Mesendoderm (in vitro differentiated cells): ENCODE data around the gene RXRA.

ENCODE experiments used
- DNase-seq: peaks from one replicate; pipeline ENCODE4 v3.0.0; 2013
- H2AK5ac ChIP-seq: 2 replicates; pipeline ENCODE4 v1.6.1; 2013; ENCODE audit warnings: low read length, inconsistent platforms
- H2BK120ac ChIP-seq: 2 replicates; pipeline ENCODE4 v1.6.1; 2013; ENCODE audit warnings: low read depth, mild to moderate bottlenecking, low read length, moderate library complexity, mixed read lengths
- H2BK15ac ChIP-seq: replicated peaks from 2 replicates; pipeline ENCODE4 v1.6.1; 2013; ENCODE audit warnings: low read depth, mild to moderate bottlenecking, moderate library complexity
- H2BK5ac ChIP-seq: 2 replicates; pipeline ENCODE4 v1.6.1; 2013; ENCODE audit warnings: low read length, inconsistent platforms
- H3K18ac ChIP-seq: 2 replicates; pipeline ENCODE4 v1.6.1; 2013; ENCODE audit warnings: mild to moderate bottlenecking, low read length, mixed read lengths
- H3K23ac ChIP-seq: one replicate; pipeline ENCODE4 v1.6.1; 2013; ENCODE audit warnings: low read length
- H3K27ac ChIP-seq: 2 replicates; pipeline ENCODE4 v1.5.1; 2013; ENCODE audit warnings: low read depth, mild to moderate bottlenecking, inconsistent platforms, low read length, moderate library complexity
- H3K27me3 ChIP-seq: 2 replicates; pipeline ENCODE4 v1.6.1; 2013; ENCODE audit warnings: low read length, control low read depth, mild to moderate bottlenecking, inconsistent platforms; ENCODE audit not compliant: insufficient read depth, poor library complexity
- H3K36me3 ChIP-seq: 2 replicates; pipeline ENCODE4 v1.6.1; 2013; ENCODE audit warnings: low read length, inconsistent platforms; ENCODE audit not compliant: control insufficient read depth, insufficient read depth
- H3K4ac ChIP-seq: one replicate; pipeline ENCODE4 v1.6.1; 2013; ENCODE audit warnings: low read depth, mild to moderate bottlenecking, low read length, moderate library complexity
- H3K4me1 ChIP-seq: 2 replicates; pipeline ENCODE4 v1.6.1; 2013; ENCODE audit warnings: low read depth, low read length, inconsistent platforms; ENCODE audit not compliant: control insufficient read depth
- H3K4me2 ChIP-seq: 2 replicates; pipeline ENCODE4 v1.6.1; 2013; ENCODE audit warnings: low read length
- H3K4me3 ChIP-seq: 2 replicates; pipeline ENCODE4 v1.5.1; 2013; ENCODE audit warnings: mild to moderate bottlenecking, low read length
- H3K56ac ChIP-seq: one replicate; pipeline ENCODE4 v1.6.1; 2013; ENCODE audit warnings: low read length
- H3K79me1 ChIP-seq: 2 replicates; pipeline ENCODE4 v1.6.1; 2013; ENCODE audit warnings: low read length, inconsistent platforms
- H3K79me2 ChIP-seq: 2 replicates; pipeline ENCODE4 v1.6.1; 2013; ENCODE audit warnings: mild to moderate bottlenecking, low read length; ENCODE audit not compliant: control insufficient read depth, insufficient read depth
- H3K9ac ChIP-seq: 2 replicates; pipeline ENCODE4 v1.6.1; 2013; ENCODE audit warnings: low read length, inconsistent platforms
- H4K5ac ChIP-seq: one replicate; pipeline ENCODE4 v1.6.1; 2013; ENCODE audit warnings: low read length
- H4K8ac ChIP-seq: one replicate; pipeline ENCODE4 v1.6.1; 2013; ENCODE audit warnings: low read depth, mild to moderate bottlenecking, control low read depth, low read length, moderate library complexity
- WGBS: extraction: QIAGEN DNeasy Blood & Tissue Kit; methylation state at CpG from one replicate; pipeline ENCODE4 v1.1.7; 2013; ENCODE audit warnings: low lambda C conversion rate, missing lambda C conversion rate; ENCODE audit not compliant: insufficient coverage; ENCODE audit errors: extremely low coverage; 5-methylcytosine and 5-hydroxymethylcytosine counted together

Gene RXRA

GRCh38 chr9:134456756-134457305 lies 130.6 kb downstream of the RXRA start:
- Histone ChIP-seq H3K56ac (no peak overlapping the region), H3K4ac (no peak overlapping the region), H2BK5ac (no peak overlapping the region), H3K23ac (no peak overlapping the region), H3K9ac (no peak overlapping the region), H3K27ac (no peak overlapping the region), H2BK120ac (no peak overlapping the region), H3K4me1 (no peaks in the 10 kb centered on the region), H3K79me1 (no peaks in the 10 kb centered on the region), H3K36me3 (no peaks in the 10 kb centered on the region), H3K27me3 (no peaks in the 10 kb centered on the region), H3K18ac (no peak overlapping the region), H4K5ac (no peak overlapping the region), H3K79me2 (no peaks in the 10 kb centered on the region), H2AK5ac (no peak overlapping the region), H4K8ac (no peak overlapping the region), H3K4me2 (no peak overlapping the region), H3K4me3 (no peak overlapping the region), H2BK15ac (no peak overlapping the region)
- no CpG with 5 or more reads among the region's 12 CpGs for WGBS
- DNase-seq = no peak

GRCh38 chr9:134457321-134458206 lies 131.3 kb downstream of the RXRA start:
- Histone ChIP-seq H3K18ac (no peak overlapping the region), H2BK15ac (no peak overlapping the region), H2AK5ac (no peak overlapping the region), H3K79me1 (no peaks in the 10 kb centered on the region), H4K5ac (no peak overlapping the region), H3K4me3 (no peak overlapping the region), H3K27ac (no peak overlapping the region), H2BK120ac (no peak overlapping the region), H3K79me2 (no peaks in the 10 kb centered on the region), H4K8ac (no peak overlapping the region), H2BK5ac (no peak overlapping the region), H3K9ac (no peak overlapping the region), H3K4me1 (no peaks in the 10 kb centered on the region), H3K4ac (no peak overlapping the region), H3K56ac (no peak overlapping the region), H3K27me3 (no peaks in the 10 kb centered on the region), H3K23ac (no peak overlapping the region), H3K4me2 (no peak overlapping the region), H3K36me3 (no peaks in the 10 kb centered on the region)
- no peak for DNase-seq
- WGBS = no CpG with 5 or more reads among the region's 18 CpGs

GRCh38 chr9:134458207-134459108 lies 132.2 kb downstream of the RXRA start:
- no peak overlapping the region for H3K4me3 ChIP-seq
- H3K56ac ChIP-seq = no peak overlapping the region
- H2BK15ac ChIP-seq = no peak overlapping the region
- no peak overlapping the region for H3K4me2 ChIP-seq
- no peaks in the 10 kb centered on the region for H3K27me3 ChIP-seq
- DNase-seq = no peak
- H4K8ac ChIP-seq = no peak overlapping the region
- no peak overlapping the region for H3K18ac ChIP-seq
- no peak overlapping the region for H3K9ac ChIP-seq
- no peak overlapping the region for H3K4ac ChIP-seq
- no peaks in the 10 kb centered on the region for H3K36me3 ChIP-seq
- H3K23ac ChIP-seq = no peak overlapping the region
- H3K79me2 ChIP-seq = no peaks in the 10 kb centered on the region
- no peak overlapping the region for H2BK5ac ChIP-seq
- no CpG with 5 or more reads among the region's 20 CpGs for WGBS
- no peak overlapping the region for H4K5ac ChIP-seq
- H3K4me1 ChIP-seq = no peaks in the 10 kb centered on the region
- H3K79me1 ChIP-seq = no peaks in the 10 kb centered on the region
- no peak overlapping the region for H2BK120ac ChIP-seq
- no peak overlapping the region for H3K27ac ChIP-seq
- no peak overlapping the region for H2AK5ac ChIP-seq

DNA sequence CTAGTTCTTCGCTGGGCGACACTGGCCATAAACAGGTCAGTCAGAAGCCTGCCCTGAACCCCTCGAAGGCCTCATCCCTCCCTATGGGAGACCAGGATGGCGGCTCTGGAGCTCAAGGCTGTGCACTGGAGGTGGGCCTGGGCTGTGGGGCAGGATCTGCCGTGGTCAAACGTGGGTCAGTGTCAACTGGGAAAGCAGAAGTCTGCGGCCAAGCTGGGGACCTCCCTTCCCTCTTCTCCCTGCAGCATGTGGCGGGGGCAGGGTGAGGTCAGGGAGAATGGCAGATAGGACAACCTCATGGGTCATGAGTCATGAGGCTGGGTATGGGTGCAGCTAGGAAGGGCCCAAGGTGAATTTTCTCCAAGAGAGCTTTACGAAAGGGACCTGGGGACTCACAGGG lies 132.9 kb downstream of the RXRA start:
- Histone ChIP-seq H3K36me3 (no peaks in the 10 kb centered on the region), H3K4me1 (no peaks in the 10 kb centered on the region), H3K4ac (no peak overlapping the region), H3K27ac (no peak overlapping the region), H3K4me2 (no peak overlapping the region), H4K5ac (no peak overlapping the region), H3K4me3 (no peak overlapping the region), H3K27me3 (no peaks in the 10 kb centered on the region), H3K9ac (no peak overlapping the region), H2AK5ac (no peak overlapping the region), H3K18ac (no peak overlapping the region), H2BK120ac (no peak overlapping the region), H2BK5ac (no peak overlapping the region), H3K79me2 (no peaks in the 10 kb centered on the region), H3K79me1 (no peaks in the 10 kb centered on the region), H2BK15ac (no peak overlapping the region), H3K23ac (no peak overlapping the region), H4K8ac (no peak overlapping the region), H3K56ac (no peak overlapping the region)
- no peak for DNase-seq
- WGBS = no CpG with 5 or more reads among the region's 9 CpGs

GRCh38 chr9:134459573-134459972 lies 133.3 kb downstream of the RXRA start:
- Histone ChIP-seq H2AK5ac (no peak overlapping the region), H3K18ac (no peak overlapping the region), H3K4me3 (no peak overlapping the region), H3K9ac (no peak overlapping the region), H2BK5ac (no peak overlapping the region), H3K4ac (no peak overlapping the region), H3K4me1 (no peaks in the 10 kb centered on the region), H3K79me2 (no peaks in the 10 kb centered on the region), H4K5ac (no peak overlapping the region), H3K27me3 (no peaks in the 10 kb centered on the region), H4K8ac (no peak overlapping the region), H3K36me3 (no peaks in the 10 kb centered on the region), H3K27ac (no peak overlapping the region), H3K4me2 (no peak overlapping the region), H2BK120ac (no peak overlapping the region), H3K56ac (no peak overlapping the region), H2BK15ac (no peak overlapping the region), H3K23ac (no peak overlapping the region), H3K79me1 (no peaks in the 10 kb centered on the region)
- no peak for DNase-seq
- WGBS = no CpG with 5 or more reads among the region's 10 CpGs
